GM06990 (cell line): ENCODE data around the gene ABCB4.
"Not testable (repeated sequence)": the region's sequence is repeated elsewhere in the genome, so short reads cannot be mapped to it uniquely, and the experiment has no call there.

Source experiments
- DNase-seq: peaks from one replicate; pipeline ENCODE4 v3.0.0-alpha.2; 2011; ENCODE audit not compliant: insufficient read length; ENCODE audit errors: extremely low read depth
- H3K27me3 ChIP-seq: replicated peaks from 2 replicates; pipeline ENCODE4 v1.6.0; 2011; ENCODE audit warnings: low read length; ENCODE audit not compliant: control insufficient read depth, insufficient read depth
- H3K36me3 ChIP-seq: 2 replicates; pipeline ENCODE4 v1.5.1; 2011; ENCODE audit warnings: low read length; ENCODE audit not compliant: control insufficient read depth, insufficient read depth
- H3K4me3 ChIP-seq: replicated peaks from 2 replicates; pipeline ENCODE4 v1.5.1; 2011; ENCODE audit warnings: low read depth, mild to moderate bottlenecking, control low read depth, low read length
- TF ChIP-seq, protein P1 (sequence below): IDR thresholded peaks from 2 replicates; pipeline ENCODE4 v1.5.1; 2011; ENCODE audit warnings: low read length, control low read depth, mild to moderate bottlenecking, inconsistent platforms; ENCODE audit not compliant: insufficient read depth, poor library complexity, severe bottlenecking

The ABCB4 gene

DNA sequence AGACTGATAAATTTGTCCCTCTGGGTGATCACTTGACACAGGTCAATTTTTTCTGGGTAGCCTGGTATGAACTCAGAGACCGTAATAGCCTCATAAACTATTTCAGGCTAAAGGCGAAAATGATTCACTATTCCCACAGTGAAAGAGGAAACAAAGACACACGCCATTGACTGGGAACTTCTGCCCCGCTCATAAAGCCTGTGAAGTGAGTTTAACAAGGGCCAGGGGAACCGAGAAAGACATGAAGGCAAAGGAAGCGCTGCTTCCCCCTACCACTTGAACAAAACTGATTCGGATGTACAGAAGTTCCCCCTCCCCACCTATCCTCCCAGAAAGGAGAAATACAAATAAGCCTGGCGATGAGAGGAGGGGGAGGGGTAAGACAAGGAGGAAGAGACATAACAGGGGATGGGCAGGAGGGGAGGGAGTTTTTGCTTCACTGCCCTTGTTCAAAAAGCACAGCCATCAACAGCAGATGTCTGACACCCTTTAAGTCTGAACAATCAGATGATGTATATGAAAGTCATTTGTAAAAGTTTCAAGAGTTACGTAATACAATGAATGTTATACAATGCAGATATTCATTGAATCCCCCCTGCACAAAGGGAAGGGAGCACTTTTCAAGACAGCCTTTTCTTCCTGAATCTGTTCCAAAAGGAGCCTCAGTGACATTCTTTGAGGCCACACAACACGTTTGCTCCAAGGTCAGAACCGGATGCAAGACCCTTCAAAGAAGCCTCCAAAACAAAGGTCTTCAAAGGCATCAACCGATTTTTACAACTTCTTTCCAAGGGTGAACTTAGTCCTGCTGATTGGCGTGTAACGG, 734 bp downstream of the ABCB4 start:
- Histone ChIP-seq H3K27me3 (no peaks in the 10 kb centered on the region), H3K36me3 (no peaks in the 10 kb centered on the region), H3K4me3 (peak overlapping the region; percentile 75)
- TF ChIP-seq, protein P1, sequence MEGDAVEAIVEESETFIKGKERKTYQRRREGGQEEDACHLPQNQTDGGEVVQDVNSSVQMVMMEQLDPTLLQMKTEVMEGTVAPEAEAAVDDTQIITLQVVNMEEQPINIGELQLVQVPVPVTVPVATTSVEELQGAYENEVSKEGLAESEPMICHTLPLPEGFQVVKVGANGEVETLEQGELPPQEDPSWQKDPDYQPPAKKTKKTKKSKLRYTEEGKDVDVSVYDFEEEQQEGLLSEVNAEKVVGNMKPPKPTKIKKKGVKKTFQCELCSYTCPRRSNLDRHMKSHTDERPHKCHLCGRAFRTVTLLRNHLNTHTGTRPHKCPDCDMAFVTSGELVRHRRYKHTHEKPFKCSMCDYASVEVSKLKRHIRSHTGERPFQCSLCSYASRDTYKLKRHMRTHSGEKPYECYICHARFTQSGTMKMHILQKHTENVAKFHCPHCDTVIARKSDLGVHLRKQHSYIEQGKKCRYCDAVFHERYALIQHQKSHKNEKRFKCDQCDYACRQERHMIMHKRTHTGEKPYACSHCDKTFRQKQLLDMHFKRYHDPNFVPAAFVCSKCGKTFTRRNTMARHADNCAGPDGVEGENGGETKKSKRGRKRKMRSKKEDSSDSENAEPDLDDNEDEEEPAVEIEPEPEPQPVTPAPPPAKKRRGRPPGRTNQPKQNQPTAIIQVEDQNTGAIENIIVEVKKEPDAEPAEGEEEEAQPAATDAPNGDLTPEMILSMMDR, result no peak
- peak; percentile 77 for DNase-seq

- H3K27me3 ChIP-seq, result no peaks in the 10 kb centered on the region
- no peaks in the 10 kb centered on the region for H3K36me3 ChIP-seq
- TF ChIP-seq, protein P1, result no peak
- DNase-seq, result no peak
- peak overlapping the region; percentile 75 for H3K4me3 ChIP-seq
Observed at GRCh38 chr7:87473986-87474385, 1.5 kb downstream of the ABCB4 start.

DNA sequence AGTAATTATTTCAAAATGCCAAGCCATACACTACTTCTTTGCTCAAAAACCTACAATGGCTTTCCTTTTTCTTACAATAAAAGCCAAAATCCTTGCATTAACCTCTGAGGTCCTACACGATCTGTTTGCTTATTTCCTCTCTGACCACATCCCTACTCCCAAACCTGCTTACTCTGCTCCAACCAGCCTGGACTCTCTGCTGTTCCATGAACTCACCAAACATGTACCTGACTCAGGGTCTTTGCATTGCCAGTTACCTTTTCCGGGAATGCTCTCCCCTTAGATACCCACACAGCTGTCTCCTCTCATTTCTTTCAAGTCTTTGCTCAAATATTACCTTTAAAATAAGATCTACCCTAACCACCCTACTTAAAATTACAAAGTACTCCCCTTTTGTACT, 2.3 kb downstream of the ABCB4 start:
- TF ChIP-seq, protein P1, result no peak
- H3K36me3 ChIP-seq, result no peaks in the 10 kb centered on the region
- H3K27me3 ChIP-seq, result no peaks in the 10 kb centered on the region
- no peak overlapping the region for H3K4me3 ChIP-seq
- no peak for DNase-seq

GRCh38 chr7:87471473-87471872, 4.0 kb downstream of the ABCB4 start:
- H3K36me3 ChIP-seq, result no peaks in the 10 kb centered on the region
- DNase-seq, result no peak
- no peak overlapping the region for H3K4me3 ChIP-seq
- no peaks in the 10 kb centered on the region for H3K27me3 ChIP-seq
- TF ChIP-seq, protein P1, result no peak

DNA sequence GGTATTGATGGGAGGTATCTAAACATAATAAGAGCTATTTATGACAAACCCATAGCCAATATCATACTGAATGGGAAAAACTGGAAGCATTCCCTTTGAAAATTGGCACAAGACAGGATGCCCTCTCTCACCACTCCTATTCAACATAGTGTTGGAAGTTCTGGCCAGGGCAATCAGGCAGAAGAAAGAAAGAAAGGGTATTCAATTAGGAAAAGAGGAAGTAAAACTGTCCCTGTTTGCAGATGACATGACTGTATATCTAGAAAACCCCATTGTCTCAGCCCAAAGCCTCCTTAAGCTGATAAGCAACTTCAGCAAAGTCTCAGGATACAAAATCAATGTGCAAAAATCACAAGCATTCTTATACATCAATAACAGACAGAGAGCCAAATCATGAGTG, 6.3 kb downstream of the ABCB4 start:
- not testable (repeated sequence) for DNase-seq, H3K27me3 ChIP-seq, H3K36me3 ChIP-seq, H3K4me3 ChIP-seq

- DNase-seq, H3K27me3 ChIP-seq, H3K4me3 ChIP-seq, H3K36me3 ChIP-seq: not testable (repeated sequence)
Observed at GRCh38 chr7:87465534-87465880, 10.0 kb downstream of the ABCB4 start.

GRCh38 chr7:87464830-87465533, 10.5 kb downstream of the ABCB4 start:
- H3K36me3 ChIP-seq, H3K4me3 ChIP-seq, DNase-seq, H3K27me3 ChIP-seq: not testable (repeated sequence)
